Fibroblast of lung (primary cell): Measurements from ENCODE around the gene DMBX1.

ENCODE experiments used
- CTCF ChIP-seq, 2 donors: IDR thresholded peaks in 1 of 2; conservative IDR thresholded peaks in 1 of 2; 1 replicate in 1 of 2; 2 replicates in 1 of 2; pipeline ENCODE4 v1.5.1; 2011 to 2012; ENCODE audit warnings: low read length in 2 of 2, control low read depth in 1 of 2, inconsistent platforms in 1 of 2, low read depth in 1 of 2, mild to moderate bottlenecking in 1 of 2
- EZH2 ChIP-seq: IDR thresholded peaks from 2 replicates; pipeline ENCODE4 v1.5.1; 2012; ENCODE audit warnings: low read length, control low read depth, mild to moderate bottlenecking; ENCODE audit errors: missing control alignments

DNA sequence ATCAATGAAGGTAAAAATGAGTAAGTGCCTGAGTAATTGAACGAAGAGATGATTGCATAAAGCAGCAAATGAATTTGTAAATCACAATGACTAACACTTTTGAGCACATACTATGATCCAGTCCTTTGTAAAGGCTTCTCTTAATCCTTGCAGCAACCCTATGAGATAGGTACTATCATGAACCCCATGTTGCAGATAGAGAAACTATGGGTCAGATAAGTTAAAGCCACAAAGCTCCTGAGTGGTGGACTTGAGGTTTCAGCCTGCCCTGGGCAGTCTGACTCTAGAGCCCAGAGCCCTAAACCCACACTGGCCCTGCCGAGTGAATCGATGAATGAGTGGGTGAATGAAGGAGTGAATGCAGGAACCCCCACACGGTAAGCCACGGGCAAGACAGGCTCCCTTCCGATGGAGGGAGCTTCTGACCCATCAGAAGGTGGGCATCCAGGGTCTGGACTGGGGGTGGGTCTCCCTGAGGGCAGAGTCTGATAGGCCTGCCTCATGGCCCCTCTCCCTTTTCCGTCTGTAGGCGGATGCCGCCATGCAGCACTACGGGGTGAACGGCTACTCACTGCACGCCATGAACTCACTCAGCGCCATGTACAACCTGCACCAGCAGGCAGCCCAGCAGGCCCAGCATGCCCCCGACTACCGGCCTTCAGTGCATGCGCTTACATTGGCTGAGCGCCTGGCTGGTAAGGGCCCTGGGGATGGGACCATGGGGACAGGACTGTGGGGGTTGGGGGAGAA, 17.0 kb downstream of the DMBX1 start:
- TF ChIP-seq CTCF (conservative IDR thresholded peaks at IDR 0.05 in 1 of 2, IDR thresholded peaks at IDR 0.05 in 1 of 2; ENCODE audit: low read depth in 1 of 2, low read length in 2 of 2) (no peak), EZH2 (no peak)
